ENCODE data around the gene DISP3. TPM values are rescaled to one million over a fixed set of nuclear protein-coding genes. Genes with fewer than 3 reads are reported as not detected.

The DISP3 gene
- polyA plus RNA-seq, 1 of the 3 experiments (the other 2 are of a cell fraction), result 0.08 TPM

DNA sequence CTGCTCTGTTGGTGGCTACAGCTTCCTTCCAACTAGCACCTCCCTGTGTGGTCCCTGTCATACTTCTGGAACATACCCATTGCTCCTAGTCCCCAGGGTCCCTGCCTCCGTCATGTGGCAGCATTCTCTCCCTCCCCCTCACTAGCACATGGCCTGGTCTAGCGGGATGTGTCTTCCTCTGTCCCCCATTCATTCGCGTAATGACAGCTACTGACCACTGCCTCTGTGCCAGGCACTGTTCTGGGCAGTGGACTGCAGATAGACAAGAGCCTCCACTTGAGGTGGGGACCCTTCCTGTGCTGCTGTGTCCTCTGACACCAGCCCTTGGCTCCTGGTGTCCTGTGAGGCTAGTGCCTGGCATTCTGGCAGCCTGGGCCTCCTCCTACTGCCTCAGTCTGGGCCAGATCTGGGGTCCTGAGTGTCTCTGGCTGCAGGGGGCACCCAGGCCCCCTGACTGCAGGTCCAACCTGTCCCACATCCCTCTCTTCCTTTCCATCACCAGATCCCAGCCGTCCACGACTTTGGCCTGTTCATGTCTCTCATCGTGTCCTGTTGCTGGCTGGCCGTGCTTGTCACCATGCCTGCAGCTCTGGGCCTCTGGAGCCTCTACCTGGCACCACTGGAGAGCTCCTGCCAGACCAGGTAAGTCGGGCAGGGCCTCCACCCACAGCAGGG is 38.1 kb downstream of the DISP3 start:
- no peak for TF ChIP-seq TAF1 (IDR thresholded peaks at IDR 0.05; ENCODE audit: borderline replicate concordance, low read depth, low read length)
- TF ChIP-seq FOSL2 (IDR thresholded peaks at IDR 0.05; ENCODE audit: borderline replicate concordance, low read depth), result no peak
- no peak for TF ChIP-seq MXI1 (IDR thresholded peaks at IDR 0.05; ENCODE audit: low read depth, low read length)
- TF ChIP-seq YY1 (IDR thresholded peaks at IDR 0.05; ENCODE audit: low read depth), result no peak
- no peak for TF ChIP-seq TEAD4 (IDR thresholded peaks at IDR 0.05; ENCODE audit: borderline replicate concordance, insufficient read depth)
- TF ChIP-seq SIN3A (IDR thresholded peaks at IDR 0.05; ENCODE audit: borderline replicate concordance, low read depth, low read length), result no peak
- TF ChIP-seq, protein P1, sequence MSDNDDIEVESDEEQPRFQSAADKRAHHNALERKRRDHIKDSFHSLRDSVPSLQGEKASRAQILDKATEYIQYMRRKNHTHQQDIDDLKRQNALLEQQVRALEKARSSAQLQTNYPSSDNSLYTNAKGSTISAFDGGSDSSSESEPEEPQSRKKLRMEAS (IDR thresholded peaks at IDR 0.05; ENCODE audit: low read depth), result no peak
- TF ChIP-seq EZH2phosphoT487 (IDR thresholded peaks at IDR 0.05; ENCODE audit: borderline replicate concordance, low read depth), result no peak
- no peak for TF ChIP-seq SMC3 (IDR thresholded peaks at IDR 0.05; ENCODE audit: low read depth, low read length)
- no peak for TF ChIP-seq NFIC (IDR thresholded peaks at IDR 0.05; ENCODE audit: borderline replicate concordance)
- TF ChIP-seq, protein P2, sequence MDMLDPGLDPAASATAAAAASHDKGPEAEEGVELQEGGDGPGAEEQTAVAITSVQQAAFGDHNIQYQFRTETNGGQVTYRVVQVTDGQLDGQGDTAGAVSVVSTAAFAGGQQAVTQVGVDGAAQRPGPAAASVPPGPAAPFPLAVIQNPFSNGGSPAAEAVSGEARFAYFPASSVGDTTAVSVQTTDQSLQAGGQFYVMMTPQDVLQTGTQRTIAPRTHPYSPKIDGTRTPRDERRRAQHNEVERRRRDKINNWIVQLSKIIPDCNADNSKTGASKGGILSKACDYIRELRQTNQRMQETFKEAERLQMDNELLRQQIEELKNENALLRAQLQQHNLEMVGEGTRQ (IDR thresholded peaks at IDR 0.05; ENCODE audit: borderline replicate concordance, low read depth, low read length), result no peak
- TF ChIP-seq FOXM1 (IDR thresholded peaks at IDR 0.05; ENCODE audit: low read depth), result no peak
- TF ChIP-seq GATA2 (CRISPR knock-in tag; IDR thresholded peaks at IDR 0.05), result no peak
- TF ChIP-seq, protein P3, sequence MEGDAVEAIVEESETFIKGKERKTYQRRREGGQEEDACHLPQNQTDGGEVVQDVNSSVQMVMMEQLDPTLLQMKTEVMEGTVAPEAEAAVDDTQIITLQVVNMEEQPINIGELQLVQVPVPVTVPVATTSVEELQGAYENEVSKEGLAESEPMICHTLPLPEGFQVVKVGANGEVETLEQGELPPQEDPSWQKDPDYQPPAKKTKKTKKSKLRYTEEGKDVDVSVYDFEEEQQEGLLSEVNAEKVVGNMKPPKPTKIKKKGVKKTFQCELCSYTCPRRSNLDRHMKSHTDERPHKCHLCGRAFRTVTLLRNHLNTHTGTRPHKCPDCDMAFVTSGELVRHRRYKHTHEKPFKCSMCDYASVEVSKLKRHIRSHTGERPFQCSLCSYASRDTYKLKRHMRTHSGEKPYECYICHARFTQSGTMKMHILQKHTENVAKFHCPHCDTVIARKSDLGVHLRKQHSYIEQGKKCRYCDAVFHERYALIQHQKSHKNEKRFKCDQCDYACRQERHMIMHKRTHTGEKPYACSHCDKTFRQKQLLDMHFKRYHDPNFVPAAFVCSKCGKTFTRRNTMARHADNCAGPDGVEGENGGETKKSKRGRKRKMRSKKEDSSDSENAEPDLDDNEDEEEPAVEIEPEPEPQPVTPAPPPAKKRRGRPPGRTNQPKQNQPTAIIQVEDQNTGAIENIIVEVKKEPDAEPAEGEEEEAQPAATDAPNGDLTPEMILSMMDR (IDR thresholded peaks at IDR 0.05), result no peak
- TF ChIP-seq CHD2 (IDR thresholded peaks at IDR 0.05; ENCODE audit: low read length, partially characterized antibody), result no peak
- no peak for TF ChIP-seq ELF1 (IDR thresholded peaks at IDR 0.05)
- no peak for TF ChIP-seq RAD21 (IDR thresholded peaks at IDR 0.05; ENCODE audit: low read length)
- TF ChIP-seq RCOR1 (IDR thresholded peaks at IDR 0.05; ENCODE audit: low read length), result no peak
- TF ChIP-seq RXRA (IDR thresholded peaks at IDR 0.05; ENCODE audit: borderline replicate concordance, low read depth), result no peak
- Histone ChIP-seq H3K36me3 (replicated peaks in 1 of 2; ENCODE audit: control insufficient read depth in 1 of 2, insufficient read depth in 2 of 2, low read length in 1 of 2) (no peaks in the 10 kb centered on the region), H3K4me1 (ENCODE audit: control insufficient read depth in 1 of 2, insufficient read depth in 2 of 2, low read depth in 1 of 2, low read length in 1 of 2) (peaks cover 0 to 11% of the 10 kb centered on the region in 2 experiments; a peak in 1 of 4 replicates), H2AFZ (ENCODE audit: low read depth) (no peak overlapping the region), H3K4me3 (ENCODE audit: low read depth in 2 of 2, low read length in 1 of 2) (no peak overlapping the region), H3F3A (replicated peaks; ENCODE audit: insufficient read depth) (no peaks in the 10 kb centered on the region), H4K20me1 (ENCODE audit: insufficient read depth) (no peaks in the 10 kb centered on the region), H3K4me2 (no peak overlapping the region), H3K27ac (ENCODE audit: low read depth in 2 of 2, low read length in 1 of 2) (no peak overlapping the region), H3K9me2 (no peaks in the 10 kb centered on the region), H3K9me3 (no peaks in the 10 kb centered on the region), H3K9ac (no peak overlapping the region), H3K27me3 (ENCODE audit: insufficient read depth) (no peaks in the 10 kb centered on the region), H3K79me2 (ENCODE audit: insufficient read depth) (no peaks in the 10 kb centered on the region)
- CTCF ChIA-PET, result interaction anchor here (2.2 kb wide), 1 partner anchor 18 kb away, joined by 7 read pairs; no protein-coding TSS in a partner anchor
- DNase-seq, result no peak
- WGBS (ENCODE audit: low lambda C conversion rate), result 53% methylated on average over 8 of the region's 9 CpGs
- POLR2A ChIA-PET, result no interaction called here
